Keratinocyte (primary cell): ENCODE measurements around the gene RANBP17. TPM values are rescaled to one million over a fixed set of nuclear protein-coding genes. Genes with fewer than 3 reads are reported as not detected.

Experiments used
- DNase-seq: peaks from one replicate; pipeline ENCODE4 v3.0.0-alpha.2; 2011; ENCODE audit warnings: low read depth, missing footprints, low spot score
- FAIRE-seq: peaks from 2 replicates; lab custom pipeline; 2011; peaks lifted over from hg19 to GRCh38; lab: Jason Lieb, UNC
- H2AFZ ChIP-seq: 2 replicates; pipeline ENCODE4 v1.6.0; 2012; ENCODE audit warnings: low read length, control low read depth, inconsistent platforms; ENCODE audit not compliant: control insufficient read depth
- H3K27ac ChIP-seq: 2 replicates; pipeline ENCODE4 v1.5.1; 2011; ENCODE audit warnings: low read length; ENCODE audit not compliant: control insufficient read depth, insufficient read depth
- H3K27me3 ChIP-seq: 3 replicates; pipeline ENCODE4 v1.6.0; 2011; ENCODE audit warnings: low read length; ENCODE audit not compliant: control insufficient read depth, insufficient read depth; ENCODE audit errors: extremely low read depth
- H3K36me3 ChIP-seq, 2 experiments: 2 replicates in 1 of 2; 3 replicates in 1 of 2; pipeline ENCODE4 v1.5.1; 2011; ENCODE audit warnings: low read length in 2 of 2, mild to moderate bottlenecking in 1 of 2; ENCODE audit not compliant: control insufficient read depth in 2 of 2, insufficient read depth in 2 of 2; ENCODE audit errors: extremely low read depth in 1 of 2
- H3K4me1 ChIP-seq: 3 replicates; pipeline ENCODE4 v1.5.1; 2011; ENCODE audit warnings: low read length; ENCODE audit not compliant: control insufficient read depth, insufficient read depth; ENCODE audit errors: extremely low read depth
- H3K4me2 ChIP-seq: 3 replicates; pipeline ENCODE4 v1.6.0; 2011; ENCODE audit warnings: low read depth, low read length; ENCODE audit not compliant: control insufficient read depth, insufficient read depth; ENCODE audit errors: extremely low read depth
- H3K4me3 ChIP-seq, 3 experiments: fragments of 200-600 bp in 1 of 3; sonication (generic) in 1 of 3; 2 replicates in 2 of 3; 3 replicates in 1 of 3; pipeline ENCODE4 v1.5.1; 2011 to 2016; ENCODE audit warnings: low read length in 3 of 3, mild to moderate bottlenecking in 3 of 3, control low read depth in 2 of 3, inconsistent platforms in 1 of 3, low read depth in 1 of 3, mixed read lengths in 1 of 3, mixed run types in 1 of 3, moderate library complexity in 1 of 3; ENCODE audit not compliant: control insufficient read depth in 2 of 3, insufficient read depth in 2 of 3; ENCODE audit errors: extremely low read depth in 1 of 3
- H3K79me2 ChIP-seq: 2 replicates; pipeline ENCODE4 v1.6.0; 2012; ENCODE audit warnings: low read length; ENCODE audit not compliant: control insufficient read depth, insufficient read depth
- H3K9ac ChIP-seq: 3 replicates; pipeline ENCODE4 v1.6.0; 2011; ENCODE audit warnings: low read length; ENCODE audit not compliant: control insufficient read depth, insufficient read depth; ENCODE audit errors: extremely low read depth
- H3K9me1 ChIP-seq: 3 replicates; pipeline ENCODE4 v1.6.0; 2011; ENCODE audit warnings: low read length; ENCODE audit not compliant: control insufficient read depth, insufficient read depth; ENCODE audit errors: extremely low read depth
- H3K9me3 ChIP-seq: 2 replicates; pipeline ENCODE4 v1.5.1; 2012; ENCODE audit warnings: low read depth, low read length; ENCODE audit not compliant: control insufficient read depth
- H4K20me1 ChIP-seq: 3 replicates; pipeline ENCODE4 v1.6.0; 2011; ENCODE audit warnings: low read length; ENCODE audit not compliant: control insufficient read depth, insufficient read depth; ENCODE audit errors: extremely low read depth
- CTCF ChIP-seq, 3 experiments: IDR thresholded peaks in 1 of 3; conservative IDR thresholded peaks in 1 of 3; optimal IDR thresholded peaks in 1 of 3; 2 replicates in 2 of 3; 3 replicates in 1 of 3; pipeline versions ENCODE3 to v1.5.1; 2011; ENCODE audit warnings: low read length in 3 of 3, mild to moderate bottlenecking in 3 of 3, moderate library complexity in 2 of 3, control low read depth in 1 of 3, inconsistent platforms in 1 of 3; ENCODE audit not compliant: insufficient read depth in 2 of 3; ENCODE audit errors: extremely low read depth in 1 of 3
- EZH2 ChIP-seq: IDR thresholded peaks from one replicate; pipeline ENCODE4 v1.6.1; 2012; ENCODE audit warnings: inconsistent platforms, mild to moderate bottlenecking, low read length, moderate library complexity
- dilution Hi-C: fragments of 300-500 bp; cut with MboI; formaldehyde crosslinking; loops from one replicate; pipeline ENCODE4 v1.7.0; 2020; ENCODE audit warnings: low sequenced_read_pairs; ENCODE audit not compliant: extremely low pct_ligation_motif_present
- polyA plus RNA-seq, 5 experiments: library from polyadenylated mRNA; depleted of rRNA in 3 of 5; stranded (reverse) in 3 of 5; stranded (forward) in 1 of 5; unstranded in 1 of 5; fragments of >200 nt; gene quantifications; 1 replicate in 1 of 5; 2 replicates in 3 of 5; 3 replicates in 1 of 5; pipeline versions ENCODE4 v1.2.1 to v1.2.3, GENCODE V29; 2011 to 2012; ENCODE audit warnings: missing spikeins in 2 of 5, low read depth in 1 of 5, low replicate concordance in 1 of 5

Gene RANBP17
- polyA plus RNA-seq, 1 donor (not counting 4 experiments of a cell fraction or from before 2014, with no cell fraction given), result 0.97 TPM

GRCh38 chr5:171081319-171081718, 219.5 kb downstream of the RANBP17 start:
- H3K27ac ChIP-seq, result no peak overlapping the region
- FAIRE-seq (no peak), DNase-seq (no peak)
- dilution Hi-C loops, result no loop called here
- no peaks in the 10 kb centered on the region for H3K4me1 ChIP-seq
- H3K9ac ChIP-seq, result no peak overlapping the region
- H3K4me2 ChIP-seq, result no peak overlapping the region
- TF ChIP-seq EZH2, result no peak
- no peak for TF ChIP-seq CTCF (optimal IDR thresholded peaks at IDR 0.05 in 1 of 3, IDR thresholded peaks at IDR 0.05 in 1 of 3, conservative IDR thresholded peaks at IDR 0.05 in 1 of 3; ENCODE audit: extremely low read depth in 1 of 3, insufficient read depth in 2 of 3, low read length in 3 of 3)
- H3K9me3 ChIP-seq, result no peaks in the 10 kb centered on the region
- no peaks in the 10 kb centered on the region for H3K79me2 ChIP-seq
- H3K36me3 ChIP-seq, result no peaks in the 10 kb centered on the region
- no peaks in the 10 kb centered on the region for H3K27me3 ChIP-seq
- no peaks in the 10 kb centered on the region for H3K9me1 ChIP-seq
- H2AFZ ChIP-seq, result no peak overlapping the region
- no peaks in the 10 kb centered on the region for H4K20me1 ChIP-seq
- no peak overlapping the region for H3K4me3 ChIP-seq

- no peaks in the 10 kb centered on the region for H3K27me3 ChIP-seq
- no peaks in the 10 kb centered on the region for H3K9me1 ChIP-seq
- no peak overlapping the region for H2AFZ ChIP-seq
- no peak overlapping the region for H3K9ac ChIP-seq
- H3K4me1 ChIP-seq, result no peaks in the 10 kb centered on the region
- FAIRE-seq (no peak), DNase-seq (no peak)
- TF ChIP-seq CTCF (optimal IDR thresholded peaks at IDR 0.05 in 1 of 3, IDR thresholded peaks at IDR 0.05 in 1 of 3, conservative IDR thresholded peaks at IDR 0.05 in 1 of 3; ENCODE audit: extremely low read depth in 1 of 3, insufficient read depth in 2 of 3, low read length in 3 of 3) (no peak), EZH2 (no peak)
- dilution Hi-C loops, result no loop called here
- H3K4me2 ChIP-seq, result no peak overlapping the region
- H4K20me1 ChIP-seq, result no peaks in the 10 kb centered on the region
- H3K4me3 ChIP-seq, result no peak overlapping the region
- H3K79me2 ChIP-seq, result no peaks in the 10 kb centered on the region
- no peaks in the 10 kb centered on the region for H3K36me3 ChIP-seq
- H3K9me3 ChIP-seq, result no peaks in the 10 kb centered on the region
- no peak overlapping the region for H3K27ac ChIP-seq
These were observed 230.4 kb downstream of the RANBP17 start for GRCh38 chr5:171092194-171092593.
